Measurements from ENCODE around the gene SLC12A3.

The SLC12A3 gene

GRCh38 chr16:56956756-56957155 is 91.7 kb downstream of the SLC12A3 start:
- TF ChIP-seq CTCF (IDR thresholded peaks at IDR 0.05; ENCODE audit: low read depth, low read length, missing control alignments) = peak; percentile 33
- no peak overlapping the region for H3K4me3 ChIP-seq (ENCODE audit: low read depth, low read length)
- DNase-seq (ENCODE audit: low read depth) = no peak

GRCh38 chr16:56960681-56961281 is 95.8 kb downstream of the SLC12A3 start:
- no peak for TF ChIP-seq CTCF (IDR thresholded peaks at IDR 0.05; ENCODE audit: low read depth, low read length, missing control alignments)

DNA sequence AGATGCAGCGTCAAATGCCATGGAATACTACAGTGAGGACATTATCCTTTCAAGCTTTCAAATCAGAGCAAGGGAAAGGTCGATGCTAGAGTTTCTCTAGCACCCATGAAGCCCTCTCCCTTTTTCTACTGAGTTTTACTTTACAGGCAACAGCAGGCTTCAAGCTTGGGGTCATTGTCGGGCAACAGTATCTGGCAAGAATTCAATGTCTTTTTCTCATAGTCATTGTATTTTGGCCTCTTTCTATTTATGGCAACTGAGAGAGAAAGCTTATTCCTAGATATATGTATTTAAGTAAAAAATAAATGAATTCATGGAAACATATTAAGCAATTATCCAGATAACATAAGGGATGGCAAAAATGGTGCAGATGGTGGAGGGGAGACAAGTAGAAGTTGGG is 96.4 kb downstream of the SLC12A3 start:
- no peak for TF ChIP-seq CTCF (IDR thresholded peaks at IDR 0.05; ENCODE audit: low read depth, low read length, missing control alignments)
- H3K4me3 ChIP-seq (ENCODE audit: low read depth, low read length) = no peak overlapping the region
- DNase-seq (ENCODE audit: low read depth) = no peak

More at GRCh38 chr16:56960681-56961281, 95.8 kb downstream of the SLC12A3 start:
- DNase-seq (ENCODE audit: low read depth) = no peak
- no peak overlapping the region for H3K4me3 ChIP-seq (ENCODE audit: low read depth, low read length)

DNA sequence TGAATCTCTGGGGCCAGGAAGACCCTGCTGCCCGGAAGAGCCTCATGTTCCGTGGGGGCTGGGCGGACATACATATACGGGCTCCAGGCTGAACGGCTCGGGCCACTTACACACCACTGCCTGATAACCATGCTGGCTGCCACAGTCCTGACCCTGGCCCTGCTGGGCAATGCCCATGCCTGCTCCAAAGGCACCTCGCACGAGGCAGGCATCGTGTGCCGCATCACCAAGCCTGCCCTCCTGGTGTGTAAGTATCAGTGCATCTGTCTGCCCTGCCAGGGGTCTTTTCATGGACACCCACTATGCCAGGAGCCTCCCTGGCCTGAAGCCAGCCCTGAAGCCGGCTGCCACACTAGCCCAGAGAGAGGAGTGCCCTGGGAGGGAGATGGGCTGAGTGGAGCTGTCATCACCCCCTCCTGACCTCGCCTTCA is 96.9 kb downstream of the SLC12A3 start, which contains the start of gene CETP:
Gene CETP (plus strand): TSS at position 100 of the 431 bp plus-strand sequence. CDS start 30 bp downstream, at position 130.
- TF ChIP-seq CTCF (IDR thresholded peaks at IDR 0.05; ENCODE audit: low read depth, low read length, missing control alignments) = no peak
- H3K4me3 ChIP-seq (ENCODE audit: low read depth, low read length) = no peak within 1 kb of the TSS
- DNase-seq (ENCODE audit: low read depth) = no peak

GRCh38 chr16:56964243-56965148 is 99.5 kb downstream of the SLC12A3 start:
- DNase-seq (ENCODE audit: low read depth) = peak; percentile 66
- H3K4me3 ChIP-seq (ENCODE audit: low read depth, low read length) = no peak overlapping the region
- peak; percentile 98 for TF ChIP-seq CTCF (IDR thresholded peaks at IDR 0.05; ENCODE audit: low read depth, low read length, missing control alignments)
